Measurements from ENCODE around the gene STAP2. TPM values are rescaled to one million over a fixed set of nuclear protein-coding genes. Genes with fewer than 3 reads are reported as not detected.

Gene STAP2
- total and polyA plus RNA-seq, 10 of the 15 experiments (the other 5 are each of a cell fraction or from before 2014, with no cell fraction given): 0.84 to 22.4 (median 15.2) TPM

DNA sequence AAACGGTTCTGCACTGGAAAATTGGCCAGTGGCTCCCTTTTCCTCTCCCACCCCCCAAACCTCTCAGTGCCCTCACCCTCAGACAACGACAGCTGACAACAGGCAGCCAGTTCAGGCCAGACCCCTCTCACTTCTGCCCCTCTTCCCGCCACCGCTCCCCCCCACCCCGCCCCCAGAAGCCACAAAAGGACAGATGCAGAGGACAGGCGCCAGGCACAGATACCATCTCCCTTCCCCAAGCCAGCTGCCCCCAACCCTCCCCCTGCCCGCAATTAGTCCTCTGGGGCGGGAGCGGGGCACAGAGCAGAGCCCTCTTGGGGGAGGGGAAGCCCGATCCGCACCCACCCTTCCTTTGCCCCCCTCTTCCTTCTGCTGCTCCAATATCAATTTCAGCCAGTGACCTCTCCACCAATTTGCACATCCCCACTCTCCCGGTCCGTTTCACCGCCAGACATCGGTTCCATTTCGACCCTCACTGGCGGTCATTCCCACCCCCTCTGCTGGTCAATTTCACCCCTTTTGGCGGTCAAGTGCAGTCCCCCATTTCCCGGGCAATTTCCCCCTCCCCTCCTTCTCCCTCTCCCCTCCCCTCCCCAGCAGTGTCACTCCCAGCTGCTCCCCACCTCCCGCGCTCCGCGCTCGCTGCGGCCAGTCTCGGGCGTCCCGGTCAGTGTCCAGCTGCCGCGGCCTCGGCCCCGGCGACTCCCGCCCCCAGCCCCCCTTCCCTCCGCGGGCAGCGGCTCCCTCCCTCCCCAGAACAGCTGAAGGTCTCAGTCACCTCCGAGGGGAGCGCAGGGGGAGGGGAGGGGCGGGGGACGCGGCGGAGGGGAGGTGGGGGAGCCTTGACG is 60.0 kb downstream of the STAP2 start, which contains the start of gene SHD:
SHD (plus strand) TSS at position 848 of the 848 bp plus-strand sequence. CDS start 798 bp downstream, outside the sequence.
- H3K4me3 ChIP-seq: no peak within 1 kb of the TSS
- H3K4me2 ChIP-seq (ENCODE audit: control insufficient read depth, insufficient read depth): no peak within 1 kb of the TSS
- in situ Hi-C loops (cut with MboI) (no loop called here), intact Hi-C loops (cut with micrococcal nuclease; ENCODE audit: unreplicated experiment) (no loop called here)
- no peaks in the 10 kb centered on the region for H4K20me1 ChIP-seq (ENCODE audit: control insufficient read depth, insufficient read depth)
- no peak for FAIRE-seq
- 8% methylated on average over 21 of the region's 44 CpGs for WGBS (ENCODE audit: insufficient coverage, insufficient replicate concordance, low lambda C conversion rate, missing lambda C conversion rate)
- no peaks in the 10 kb centered on the region for H3K36me3 ChIP-seq (ENCODE audit: control insufficient read depth in 2 of 2, insufficient read depth in 2 of 2, low read length in 1 of 2)
- CTCF ChIA-PET: interaction anchor here (4.1 kb wide), 1 partner anchor 11 kb away, joined by 18 read pairs; no protein-coding TSS in a partner anchor
- POLR2A ChIA-PET: no interaction called here
- ATAC-seq: no peak
- no peaks in the 10 kb centered on the region for H3K79me2 ChIP-seq (ENCODE audit: control insufficient read depth, insufficient read depth, low read length)
- no peak within 1 kb of the TSS for H3K9ac ChIP-seq (ENCODE audit: control insufficient read depth, insufficient read depth, low read length)
- no peaks in the 10 kb centered on the region; a peak in 2 of 4 replicates for H3K27me3 ChIP-seq (replicated peaks in 1 of 2; ENCODE audit: control insufficient read depth in 2 of 2, insufficient read depth in 2 of 2, low read length in 1 of 2)
- no peak within 1 kb of the TSS for H3K27ac ChIP-seq (ENCODE audit: control insufficient read depth, insufficient read depth)
- H3K4me1 ChIP-seq (ENCODE audit: control insufficient read depth, insufficient read depth, low read length): no peaks in the 10 kb centered on the region
- RAD21 ChIA-PET (ENCODE audit: unreplicated experiment): no interaction called here
- SMC1A ChIA-PET (ENCODE audit: uncharacterized antibody, unreplicated experiment): no interaction called here
- DNase-seq (ENCODE audit: low read depth, low spot score): no peak
- no peaks in the 10 kb centered on the region for H3K9me3 ChIP-seq (replicated peaks; ENCODE audit: control insufficient read depth, insufficient read depth, low read length)
- H2AFZ ChIP-seq (ENCODE audit: control insufficient read depth, low read depth, low read length): no peak within 1 kb of the TSS
- BruUV-seq (replicated peaks): no TSS peak
- no peak for TF ChIP-seq RFX5 (IDR thresholded peaks at IDR 0.05; ENCODE audit: low read depth, low read length)
- TF ChIP-seq, protein P1, sequence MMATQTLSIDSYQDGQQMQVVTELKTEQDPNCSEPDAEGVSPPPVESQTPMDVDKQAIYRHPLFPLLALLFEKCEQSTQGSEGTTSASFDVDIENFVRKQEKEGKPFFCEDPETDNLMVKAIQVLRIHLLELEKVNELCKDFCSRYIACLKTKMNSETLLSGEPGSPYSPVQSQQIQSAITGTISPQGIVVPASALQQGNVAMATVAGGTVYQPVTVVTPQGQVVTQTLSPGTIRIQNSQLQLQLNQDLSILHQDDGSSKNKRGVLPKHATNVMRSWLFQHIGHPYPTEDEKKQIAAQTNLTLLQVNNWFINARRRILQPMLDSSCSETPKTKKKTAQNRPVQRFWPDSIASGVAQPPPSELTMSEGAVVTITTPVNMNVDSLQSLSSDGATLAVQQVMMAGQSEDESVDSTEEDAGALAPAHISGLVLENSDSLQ (IDR thresholded peaks at IDR 0.05): no peak
- no peak for TF ChIP-seq STAT1 (conservative IDR thresholded peaks at IDR 0.05)
- TF ChIP-seq, protein P2, sequence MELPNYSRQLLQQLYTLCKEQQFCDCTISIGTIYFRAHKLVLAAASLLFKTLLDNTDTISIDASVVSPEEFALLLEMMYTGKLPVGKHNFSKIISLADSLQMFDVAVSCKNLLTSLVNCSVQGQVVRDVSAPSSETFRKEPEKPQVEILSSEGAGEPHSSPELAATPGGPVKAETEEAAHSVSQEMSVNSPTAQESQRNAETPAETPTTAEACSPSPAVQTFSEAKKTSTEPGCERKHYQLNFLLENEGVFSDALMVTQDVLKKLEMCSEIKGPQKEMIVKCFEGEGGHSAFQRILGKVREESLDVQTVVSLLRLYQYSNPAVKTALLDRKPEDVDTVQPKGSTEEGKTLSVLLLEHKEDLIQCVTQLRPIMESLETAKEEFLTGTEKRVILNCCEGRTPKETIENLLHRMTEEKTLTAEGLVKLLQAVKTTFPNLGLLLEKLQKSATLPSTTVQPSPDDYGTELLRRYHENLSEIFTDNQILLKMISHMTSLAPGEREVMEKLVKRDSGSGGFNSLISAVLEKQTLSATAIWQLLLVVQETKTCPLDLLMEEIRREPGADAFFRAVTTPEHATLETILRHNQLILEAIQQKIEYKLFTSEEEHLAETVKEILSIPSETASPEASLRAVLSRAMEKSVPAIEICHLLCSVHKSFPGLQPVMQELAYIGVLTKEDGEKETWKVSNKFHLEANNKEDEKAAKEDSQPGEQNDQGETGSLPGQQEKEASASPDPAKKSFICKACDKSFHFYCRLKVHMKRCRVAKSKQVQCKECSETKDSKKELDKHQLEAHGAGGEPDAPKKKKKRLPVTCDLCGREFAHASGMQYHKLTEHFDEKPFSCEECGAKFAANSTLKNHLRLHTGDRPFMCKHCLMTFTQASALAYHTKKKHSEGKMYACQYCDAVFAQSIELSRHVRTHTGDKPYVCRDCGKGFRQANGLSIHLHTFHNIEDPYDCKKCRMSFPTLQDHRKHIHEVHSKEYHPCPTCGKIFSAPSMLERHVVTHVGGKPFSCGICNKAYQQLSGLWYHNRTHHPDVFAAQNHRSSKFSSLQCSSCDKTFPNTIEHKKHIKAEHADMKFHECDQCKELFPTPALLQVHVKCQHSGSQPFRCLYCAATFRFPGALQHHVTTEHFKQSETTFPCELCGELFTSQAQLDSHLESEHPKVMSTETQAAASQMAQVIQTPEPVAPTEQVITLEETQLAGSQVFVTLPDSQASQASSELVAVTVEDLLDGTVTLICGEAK (IDR thresholded peaks at IDR 0.05; ENCODE audit: borderline replicate concordance): no peak
- TF ChIP-seq, protein P3, sequence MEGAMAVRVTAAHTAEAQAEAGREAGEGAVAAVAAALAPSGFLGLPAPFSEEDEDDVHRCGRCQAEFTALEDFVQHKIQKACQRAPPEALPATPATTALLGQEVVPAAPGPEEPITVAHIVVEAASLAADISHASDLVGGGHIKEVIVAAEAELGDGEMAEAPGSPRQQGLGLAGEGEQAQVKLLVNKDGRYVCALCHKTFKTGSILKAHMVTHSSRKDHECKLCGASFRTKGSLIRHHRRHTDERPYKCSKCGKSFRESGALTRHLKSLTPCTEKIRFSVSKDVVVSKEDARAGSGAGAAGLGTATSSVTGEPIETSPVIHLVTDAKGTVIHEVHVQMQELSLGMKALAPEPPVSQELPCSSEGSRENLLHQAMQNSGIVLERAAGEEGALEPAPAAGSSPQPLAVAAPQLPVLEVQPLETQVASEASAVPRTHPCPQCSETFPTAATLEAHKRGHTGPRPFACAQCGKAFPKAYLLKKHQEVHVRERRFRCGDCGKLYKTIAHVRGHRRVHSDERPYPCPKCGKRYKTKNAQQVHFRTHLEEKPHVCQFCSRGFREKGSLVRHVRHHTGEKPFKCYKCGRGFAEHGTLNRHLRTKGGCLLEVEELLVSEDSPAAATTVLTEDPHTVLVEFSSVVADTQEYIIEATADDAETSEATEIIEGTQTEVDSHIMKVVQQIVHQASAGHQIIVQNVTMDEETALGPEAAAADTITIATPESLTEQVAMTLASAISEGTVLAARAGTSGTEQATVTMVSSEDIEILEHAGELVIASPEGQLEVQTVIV (IDR thresholded peaks at IDR 0.05; ENCODE audit: borderline replicate concordance, partially characterized antibody): no peak
- no peak for TF ChIP-seq RUNX3 (IDR thresholded peaks at IDR 0.05; ENCODE audit: low read length)
- TF ChIP-seq SUPT20H (IDR thresholded peaks at IDR 0.05; ENCODE audit: borderline replicate concordance, control insufficient read depth, low read depth, low read length): no peak
- TF ChIP-seq, protein P4, sequence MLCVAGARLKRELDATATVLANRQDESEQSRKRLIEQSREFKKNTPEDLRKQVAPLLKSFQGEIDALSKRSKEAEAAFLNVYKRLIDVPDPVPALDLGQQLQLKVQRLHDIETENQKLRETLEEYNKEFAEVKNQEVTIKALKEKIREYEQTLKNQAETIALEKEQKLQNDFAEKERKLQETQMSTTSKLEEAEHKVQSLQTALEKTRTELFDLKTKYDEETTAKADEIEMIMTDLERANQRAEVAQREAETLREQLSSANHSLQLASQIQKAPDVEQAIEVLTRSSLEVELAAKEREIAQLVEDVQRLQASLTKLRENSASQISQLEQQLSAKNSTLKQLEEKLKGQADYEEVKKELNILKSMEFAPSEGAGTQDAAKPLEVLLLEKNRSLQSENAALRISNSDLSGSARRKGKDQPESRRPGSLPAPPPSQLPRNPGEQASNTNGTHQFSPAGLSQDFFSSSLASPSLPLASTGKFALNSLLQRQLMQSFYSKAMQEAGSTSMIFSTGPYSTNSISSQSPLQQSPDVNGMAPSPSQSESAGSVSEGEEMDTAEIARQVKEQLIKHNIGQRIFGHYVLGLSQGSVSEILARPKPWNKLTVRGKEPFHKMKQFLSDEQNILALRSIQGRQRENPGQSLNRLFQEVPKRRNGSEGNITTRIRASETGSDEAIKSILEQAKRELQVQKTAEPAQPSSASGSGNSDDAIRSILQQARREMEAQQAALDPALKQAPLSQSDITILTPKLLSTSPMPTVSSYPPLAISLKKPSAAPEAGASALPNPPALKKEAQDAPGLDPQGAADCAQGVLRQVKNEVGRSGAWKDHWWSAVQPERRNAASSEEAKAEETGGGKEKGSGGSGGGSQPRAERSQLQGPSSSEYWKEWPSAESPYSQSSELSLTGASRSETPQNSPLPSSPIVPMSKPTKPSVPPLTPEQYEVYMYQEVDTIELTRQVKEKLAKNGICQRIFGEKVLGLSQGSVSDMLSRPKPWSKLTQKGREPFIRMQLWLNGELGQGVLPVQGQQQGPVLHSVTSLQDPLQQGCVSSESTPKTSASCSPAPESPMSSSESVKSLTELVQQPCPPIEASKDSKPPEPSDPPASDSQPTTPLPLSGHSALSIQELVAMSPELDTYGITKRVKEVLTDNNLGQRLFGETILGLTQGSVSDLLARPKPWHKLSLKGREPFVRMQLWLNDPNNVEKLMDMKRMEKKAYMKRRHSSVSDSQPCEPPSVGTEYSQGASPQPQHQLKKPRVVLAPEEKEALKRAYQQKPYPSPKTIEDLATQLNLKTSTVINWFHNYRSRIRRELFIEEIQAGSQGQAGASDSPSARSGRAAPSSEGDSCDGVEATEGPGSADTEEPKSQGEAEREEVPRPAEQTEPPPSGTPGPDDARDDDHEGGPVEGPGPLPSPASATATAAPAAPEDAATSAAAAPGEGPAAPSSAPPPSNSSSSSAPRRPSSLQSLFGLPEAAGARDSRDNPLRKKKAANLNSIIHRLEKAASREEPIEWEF (IDR thresholded peaks at IDR 0.05; ENCODE audit: insufficient replicate concordance, low read depth, low read length): no peak
- no peak for TF ChIP-seq CBX5 (IDR thresholded peaks at IDR 0.05; ENCODE audit: low read depth)

Data from GM12878 (cell line).